ENCODE measurements around the gene PABPN1L. TPM values are rescaled to one million over a fixed set of nuclear protein-coding genes. Genes with fewer than 3 reads are reported as not detected.

The PABPN1L gene
- total and polyA plus RNA-seq, 2 of the 4 experiments (the other 2 are of a cell fraction): not detected

DNA sequence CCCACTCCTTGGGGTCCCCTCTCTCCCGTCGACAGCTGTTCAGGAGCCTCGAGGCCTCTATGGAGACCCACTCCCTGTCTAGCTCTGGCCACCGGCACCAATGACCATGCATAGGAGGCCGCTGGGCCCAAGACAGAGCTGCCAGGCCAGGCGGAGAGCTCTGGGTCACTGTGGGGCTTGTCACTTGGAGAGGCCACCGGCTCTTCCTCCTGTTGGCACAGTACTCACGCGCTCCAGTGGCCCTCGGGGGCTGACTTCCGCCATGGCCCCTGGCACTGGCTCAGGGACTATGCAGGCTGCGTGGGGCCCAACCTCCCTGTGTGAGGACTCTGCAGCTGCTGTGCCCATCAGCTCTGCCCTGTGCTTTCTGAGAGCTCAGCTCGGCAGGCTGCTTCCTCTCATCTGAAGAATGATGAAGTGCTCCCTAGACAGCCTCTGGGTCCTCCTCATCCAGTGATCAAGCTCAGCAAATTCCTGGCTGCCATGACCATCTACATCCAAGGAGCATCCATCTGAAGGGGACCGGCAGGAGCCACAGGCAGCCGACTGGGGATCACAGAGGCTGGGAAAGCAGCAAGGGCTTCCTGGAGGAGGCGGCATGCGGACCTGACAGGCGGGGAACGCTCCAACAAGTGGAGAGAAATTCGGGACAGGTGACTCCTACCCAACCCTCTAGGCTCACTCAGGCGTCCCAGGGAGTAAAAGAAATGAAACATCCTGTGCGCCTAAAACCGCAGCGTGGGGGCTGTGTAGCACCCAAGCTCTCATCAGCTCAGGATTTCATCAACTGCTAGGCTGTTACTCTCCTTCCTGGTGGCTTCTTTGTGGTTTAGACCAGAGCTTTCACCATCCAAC, 26.5 kb downstream of the PABPN1L start:
- no peak overlapping the region for H3K9ac ChIP-seq (ENCODE audit: low read depth, low read length)
- no peak overlapping the region for H2AFZ ChIP-seq (replicated peaks; ENCODE audit: low read length, poor library complexity)
- no peaks in the 10 kb centered on the region for H3K4me1 ChIP-seq (ENCODE audit: control insufficient read depth, insufficient read depth, low read length)
- no peaks in the 10 kb centered on the region for H3K9me1 ChIP-seq (ENCODE audit: insufficient read depth, low read length)
- no peak overlapping the region for H3K4ac ChIP-seq (ENCODE audit: low read depth, low read length)
- H2BK120ac ChIP-seq (ENCODE audit: low read depth, low read length): no peak overlapping the region
- H3K9me3 ChIP-seq (ENCODE audit: control insufficient read depth, insufficient read depth, low read length): no peaks in the 10 kb centered on the region
- no peak overlapping the region for H2BK15ac ChIP-seq (ENCODE audit: low read depth, low read length)
- no peak overlapping the region for H3K4me3 ChIP-seq (ENCODE audit: insufficient read depth, low read depth, low read length)
- no peak overlapping the region for H3K27ac ChIP-seq (ENCODE audit: insufficient read depth, low read length)
- no peak overlapping the region for H4K91ac ChIP-seq (ENCODE audit: insufficient read depth, low read depth, low read length)
- ChIA-PET CTCF (no interaction called here), POLR2A (ENCODE audit: unreplicated experiment) (no interaction called here)
- 92% methylated on average over 14 of the region's 24 CpGs; no CpG with 5 or more reads in 1 of the 2 experiments for WGBS, 2 experiments (ENCODE audit: extremely low coverage in 2 of 2, insufficient read length in 1 of 2)
- no peak overlapping the region for H2AK5ac ChIP-seq (ENCODE audit: low read depth, low read length)
- no peak overlapping the region for H2AK9ac ChIP-seq (replicated peaks; ENCODE audit: low read depth, low read length, poor library complexity)
- peaks cover 8% of the 10 kb centered on the region; the same call in 1 of the 2 replicates for H4K20me1 ChIP-seq (ENCODE audit: insufficient read depth, low read length)
- BruUV-seq (replicated peaks): no TSS peak
- peaks cover 36% of the 10 kb centered on the region for H3K36me3 ChIP-seq (ENCODE audit: control insufficient read depth, insufficient read depth, low read length)
- H3K4me2 ChIP-seq (ENCODE audit: low read depth, low read length): no peak overlapping the region
- no peak for DNase-seq
- intact Hi-C loops (cut with micrococcal nuclease): no loop called here
- H2BK5ac ChIP-seq (ENCODE audit: low read depth, low read length, poor library complexity, severe bottlenecking): no peak overlapping the region
- no peak for ATAC-seq (ENCODE audit: low read depth)
- H4K8ac ChIP-seq (ENCODE audit: low read depth in 2 of 2, low read length in 2 of 2): no peak overlapping the region
- H3K14ac ChIP-seq (replicated peaks; ENCODE audit: low read depth, low read length): no peak overlapping the region
- H4K5ac ChIP-seq (ENCODE audit: low read depth, low read length): no peak overlapping the region
- peaks cover 0 to 4% of the 10 kb centered on the region in 2 experiments; a peak in 2 of 4 replicates for H3K79me1 ChIP-seq (ENCODE audit: low read depth in 1 of 2, low read length in 2 of 2)
- TF ChIP-seq USF2 (IDR thresholded peaks at IDR 0.05; ENCODE audit: low read depth, low read length): no peak
- in situ Hi-C loops (cut with MboI; ENCODE audit: low sequenced_read_pairs): no loop called here
- no peak overlapping the region for H3K18ac ChIP-seq (ENCODE audit: low read depth, low read length)
- no peaks in the 10 kb centered on the region for H3K27me3 ChIP-seq (ENCODE audit: control insufficient read depth, insufficient read depth, low read length)
- no peak overlapping the region for H3K56ac ChIP-seq (ENCODE audit: extremely low read depth, insufficient read depth, low read length)
- H2BK20ac ChIP-seq (ENCODE audit: low read depth, low read length): no peak overlapping the region
- no peak overlapping the region for H3K23ac ChIP-seq (ENCODE audit: low read depth, low read length)
- dilution Hi-C loops (cut with HindIII; ENCODE audit: low sequenced_read_pairs, unreplicated experiment): no loop called here

Measured in IMR-90 (cell line).